HuH-7 (cell line): ENCODE data around the gene RAC3.

ENCODE experiments used
- DNase-seq: peaks from one replicate; pipeline ENCODE4 v3.0.0; 2011; ENCODE audit warnings: low spot score

Gene RAC3

DNA sequence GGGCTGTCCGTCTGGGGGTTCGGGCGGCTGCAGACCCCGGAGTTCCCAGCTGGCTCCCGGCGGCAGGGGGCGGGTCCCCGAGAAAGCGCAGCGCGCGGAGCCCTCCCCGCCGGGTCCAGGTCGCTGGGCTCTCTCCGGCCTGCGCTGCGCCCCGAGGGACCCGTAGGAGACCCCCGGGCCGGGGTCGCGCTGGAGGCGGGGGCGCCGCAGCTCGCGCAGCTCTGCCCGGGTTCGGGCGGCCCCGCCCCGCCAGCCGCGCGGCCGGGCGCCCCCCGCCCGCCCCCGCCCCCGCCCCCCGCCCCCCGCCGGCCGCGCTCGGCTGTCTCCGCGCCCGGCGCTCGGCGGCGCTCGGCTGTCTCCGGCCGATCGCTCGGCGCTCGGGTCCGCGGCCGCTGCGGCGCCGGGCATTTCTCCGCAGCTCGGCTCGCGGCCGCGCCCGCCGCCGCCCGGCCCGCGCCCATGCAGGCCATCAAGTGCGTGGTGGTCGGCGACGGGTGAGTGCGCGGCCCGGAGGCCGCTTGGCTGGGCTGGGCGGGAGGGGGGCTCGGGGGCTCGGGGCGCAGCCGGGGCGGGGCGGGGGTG is at the start of gene RAC3:
TSS of gene RAC3 (plus strand) at position 376 of the 582 bp plus-strand sequence. CDS start at position 460, 84 bp downstream.
- DNase-seq: peak; percentile 53

DNA sequence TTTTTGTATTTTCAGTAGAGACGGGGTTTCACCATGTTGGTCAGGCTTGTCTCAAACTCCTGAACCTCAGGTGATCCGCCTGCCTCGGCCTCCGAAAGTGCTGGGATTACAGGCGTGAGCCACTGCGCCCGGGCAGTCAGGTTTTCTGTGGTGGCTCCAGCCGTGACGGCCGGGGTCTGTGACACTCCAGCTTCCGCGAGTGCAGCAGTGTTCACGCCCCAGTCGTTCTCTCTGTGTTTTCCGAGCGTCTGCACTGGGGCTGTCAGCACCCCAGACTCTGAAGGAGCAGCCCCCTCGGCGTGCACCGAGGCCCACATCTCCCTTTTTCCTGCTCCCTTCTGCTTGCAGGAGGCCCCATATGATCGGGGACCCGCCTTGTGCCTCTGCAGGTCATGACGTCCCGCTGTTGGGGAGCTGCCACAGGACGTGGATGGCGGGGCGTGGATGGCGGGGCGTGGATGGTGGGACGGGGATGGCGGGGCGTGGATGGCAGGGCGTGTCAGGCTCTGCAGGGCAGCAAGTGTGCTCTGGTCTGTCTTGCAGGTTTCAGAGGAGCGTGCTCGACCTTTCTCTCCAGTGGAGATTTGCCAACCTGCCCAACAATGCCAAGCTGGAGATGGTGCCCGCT is 48.4 kb upstream of the RAC3 start:
- no peak for DNase-seq

DNA sequence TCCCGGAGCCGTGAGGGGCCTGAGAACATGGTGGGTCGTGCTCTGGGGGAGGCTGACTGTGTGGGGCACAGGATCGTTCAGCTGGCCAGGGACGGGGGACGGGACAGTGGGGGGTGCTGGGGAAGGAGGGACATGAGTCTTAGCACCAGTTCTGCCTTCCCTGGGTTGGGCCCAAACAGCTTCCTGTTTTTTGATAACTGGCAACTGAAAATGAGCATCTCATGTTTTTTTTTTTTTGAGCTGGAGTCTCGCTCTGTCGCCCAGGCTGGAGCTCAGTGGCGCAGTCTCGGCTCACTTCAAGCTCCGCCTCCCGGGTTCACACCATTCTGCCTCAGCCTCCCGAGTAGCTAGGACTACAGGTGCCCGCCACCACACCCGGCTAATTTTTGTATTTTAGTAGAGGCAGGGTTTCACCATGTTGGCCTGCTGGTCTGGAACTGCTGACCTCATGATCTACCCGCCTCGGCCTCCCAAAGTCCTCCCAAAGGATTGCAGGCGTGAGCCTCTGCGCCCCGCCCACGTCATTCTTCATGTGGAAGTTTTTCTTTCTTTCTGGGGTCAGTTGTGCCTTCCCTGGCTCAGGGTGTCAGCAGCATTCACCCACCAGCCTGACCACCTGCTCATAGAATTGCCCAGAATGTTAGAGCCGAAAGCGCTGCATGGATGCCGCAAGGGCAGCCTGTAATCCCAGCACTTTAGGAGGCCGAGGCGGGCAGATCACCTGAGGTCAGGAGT is 47.7 kb upstream of the RAC3 start:
- no peak for DNase-seq

DNA sequence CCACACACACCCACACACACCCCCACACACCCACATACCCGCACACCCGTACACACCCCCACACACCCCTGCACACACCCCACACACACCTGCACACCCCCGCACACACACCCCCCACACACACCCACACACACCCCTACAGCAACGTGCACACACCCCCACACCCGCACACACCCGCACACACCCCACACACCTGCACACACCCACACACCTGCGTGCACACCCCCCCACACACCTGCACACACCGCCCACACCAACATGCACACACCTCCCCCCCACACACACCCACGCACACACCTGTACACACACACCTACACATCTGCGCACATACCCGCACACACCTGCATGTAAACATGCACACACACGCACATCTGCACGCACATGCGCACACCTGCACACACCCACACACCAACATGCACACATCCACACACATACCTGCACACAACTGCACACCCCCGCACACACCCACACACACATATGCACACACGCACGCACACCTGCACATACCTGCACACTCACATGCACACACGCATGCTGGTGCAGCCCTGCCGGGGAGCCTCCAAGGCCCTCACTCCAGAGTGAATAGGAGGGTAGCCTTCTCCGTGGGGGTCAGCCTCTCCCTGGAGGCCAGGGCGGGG is 46.6 kb upstream of the RAC3 start:
- no peak for DNase-seq

DNA sequence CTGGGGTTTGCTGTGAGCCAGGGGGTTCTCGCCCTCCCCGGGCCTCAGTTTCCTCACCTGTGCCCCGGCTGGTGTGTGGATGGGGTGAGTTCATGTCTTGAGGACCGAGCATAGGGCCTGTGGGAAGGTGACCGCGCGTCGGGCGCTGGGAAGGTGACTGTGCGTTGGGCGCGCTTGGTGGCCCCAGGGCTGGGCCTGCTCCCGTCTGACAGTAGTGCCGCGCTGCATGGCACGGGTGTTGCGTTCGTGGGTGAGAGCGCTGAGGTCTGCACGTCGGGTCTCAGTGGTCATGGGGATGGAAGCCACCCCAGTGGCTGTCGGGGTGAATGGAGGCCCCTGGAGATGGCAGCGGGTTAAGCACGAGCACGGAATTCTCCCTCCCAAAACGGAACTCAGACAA is 44.9 kb upstream of the RAC3 start:
- DNase-seq: no peak

DNA sequence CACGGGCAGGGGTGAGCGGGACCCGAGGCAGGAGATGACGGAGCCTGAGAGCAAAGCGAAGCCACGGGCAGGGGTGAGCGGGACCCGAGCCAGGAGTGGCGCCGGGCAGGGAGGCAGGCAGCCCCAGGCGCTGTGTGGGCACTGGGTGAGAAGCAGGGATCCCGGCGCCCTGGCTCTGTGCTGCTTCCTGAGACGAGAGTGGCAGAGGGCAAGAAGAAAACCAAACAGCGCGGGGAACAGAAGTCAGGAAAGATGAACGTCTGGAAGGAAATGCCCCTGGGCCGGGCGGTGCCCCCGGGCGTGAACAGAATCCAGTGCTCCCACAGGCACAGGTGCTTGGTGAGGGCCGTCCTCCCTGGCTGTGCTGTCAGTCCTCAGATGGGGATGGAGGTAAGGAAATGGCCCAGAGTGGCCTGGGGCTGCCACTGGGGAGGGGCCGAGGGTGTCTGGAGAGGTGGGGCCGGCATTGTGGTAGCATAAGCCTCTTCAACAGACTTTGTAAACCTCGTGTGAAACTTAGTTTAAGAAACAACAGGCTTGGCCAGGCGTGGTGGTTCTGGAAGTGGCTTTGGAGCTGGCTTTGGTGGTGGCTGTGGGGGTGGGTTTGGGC is 44.2 kb upstream of the RAC3 start:
- no peak for DNase-seq

DNA sequence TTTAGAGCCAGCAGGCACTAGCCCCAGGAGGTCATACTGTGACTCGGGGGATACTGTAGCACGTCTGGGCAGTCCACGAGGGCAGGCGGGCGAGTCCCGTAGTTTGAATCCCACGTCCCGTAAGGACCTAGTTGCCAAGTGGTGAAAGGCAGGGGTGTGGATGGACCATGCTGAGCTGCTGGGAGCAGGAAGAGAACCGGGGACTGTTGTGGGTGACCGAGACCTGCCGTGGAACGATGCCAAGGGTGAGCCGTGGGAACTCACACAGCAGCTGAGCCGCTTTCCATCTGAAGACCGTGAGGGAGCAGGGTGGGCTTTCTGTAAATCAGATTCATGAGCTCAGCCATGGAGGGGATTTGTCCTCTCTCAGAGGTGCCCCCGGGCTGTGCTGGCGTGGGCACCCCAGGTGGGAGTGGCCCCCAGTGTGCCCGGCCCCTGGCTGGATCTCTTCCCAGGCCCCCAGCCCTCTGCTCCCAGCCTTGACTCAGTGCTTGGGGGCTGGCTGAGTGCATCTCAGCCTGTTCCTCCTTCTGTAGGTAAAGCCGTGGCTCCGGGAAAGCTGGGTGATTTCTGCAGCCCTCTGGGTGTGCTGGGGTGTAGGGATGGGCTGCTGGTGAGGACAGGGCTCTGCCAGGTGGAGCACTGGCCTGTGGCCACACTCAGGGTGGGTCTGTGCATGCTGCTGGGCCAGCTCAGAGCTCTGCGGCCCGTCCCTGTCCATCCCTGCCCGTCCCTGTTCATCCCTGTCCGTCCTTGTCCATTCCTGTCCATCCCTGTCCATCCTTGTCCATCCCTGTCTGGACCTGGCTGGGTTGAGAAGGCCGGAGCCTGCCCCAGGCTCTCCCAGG is 40.4 kb upstream of the RAC3 start:
- DNase-seq: no peak

DNA sequence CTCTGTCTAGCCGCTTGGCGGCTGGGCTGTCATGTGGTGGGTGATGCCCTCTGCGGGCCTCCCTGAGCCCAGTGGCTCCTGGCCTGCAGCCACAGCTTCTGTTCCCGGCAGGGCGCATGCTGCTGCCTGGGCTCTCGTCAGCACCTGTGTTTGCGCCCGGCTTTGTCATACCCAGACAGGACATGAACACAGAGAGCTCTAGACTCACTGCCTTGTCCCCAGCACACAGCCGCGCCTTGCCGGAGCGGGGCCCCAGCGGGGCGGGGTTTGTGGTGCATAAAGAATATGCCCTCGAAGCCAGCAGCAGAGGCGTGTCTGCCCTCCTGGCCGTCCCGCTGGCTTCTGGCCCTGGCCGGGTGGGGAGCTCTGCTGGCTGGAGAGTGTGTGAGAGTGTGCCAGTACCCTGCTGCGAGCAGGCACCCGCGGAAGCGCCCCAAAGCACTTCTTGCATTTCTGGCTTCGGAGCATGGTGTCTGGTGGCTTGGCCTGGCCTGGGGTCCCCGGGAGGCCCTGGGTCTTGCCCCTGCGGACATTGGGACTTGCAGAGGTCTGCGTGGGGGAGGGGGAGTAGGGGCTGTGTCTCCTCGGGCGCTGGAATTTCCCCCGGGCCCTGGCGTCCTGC is 39.7 kb upstream of the RAC3 start:
- DNase-seq: peak; percentile 86

DNA sequence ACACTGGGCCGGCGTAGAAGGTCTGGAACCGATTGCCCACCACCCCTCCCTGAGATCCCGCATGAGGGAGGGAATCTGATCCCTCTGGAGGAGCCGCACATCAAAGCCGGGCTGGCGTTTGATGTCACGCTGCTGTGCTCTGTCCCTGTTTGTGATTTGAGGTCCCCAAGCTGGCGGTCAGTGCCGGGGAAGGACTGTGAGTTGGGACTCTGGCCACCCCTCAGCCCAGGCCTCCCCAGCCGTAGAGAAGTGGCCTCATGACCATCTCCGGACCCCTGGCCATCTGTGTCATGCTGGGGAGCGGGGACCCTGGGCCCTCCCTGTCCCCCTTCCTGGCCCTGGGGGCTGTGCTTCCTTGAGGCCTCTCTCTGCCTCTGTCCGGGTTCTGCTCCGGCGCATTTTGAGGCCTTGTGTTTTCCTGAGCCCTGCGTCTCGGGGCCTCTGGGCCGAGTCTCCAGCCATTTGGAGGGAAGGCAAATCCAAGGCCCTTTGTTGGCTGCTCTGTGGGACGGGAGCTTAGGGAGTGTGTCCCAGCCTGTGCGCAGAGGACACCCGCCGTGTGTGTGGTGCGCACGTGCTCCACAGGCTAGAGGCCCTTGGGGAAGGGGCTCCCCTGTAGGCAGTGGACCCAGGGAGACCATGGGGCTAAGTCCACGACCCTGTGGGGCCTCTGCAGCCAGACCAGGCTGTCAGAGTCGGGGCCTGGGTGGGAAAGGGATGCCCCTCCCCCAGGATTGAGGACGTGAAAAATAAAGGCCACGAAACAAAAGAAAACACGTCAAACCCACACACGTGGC is 39.0 kb upstream of the RAC3 start:
- no peak for DNase-seq

DNA sequence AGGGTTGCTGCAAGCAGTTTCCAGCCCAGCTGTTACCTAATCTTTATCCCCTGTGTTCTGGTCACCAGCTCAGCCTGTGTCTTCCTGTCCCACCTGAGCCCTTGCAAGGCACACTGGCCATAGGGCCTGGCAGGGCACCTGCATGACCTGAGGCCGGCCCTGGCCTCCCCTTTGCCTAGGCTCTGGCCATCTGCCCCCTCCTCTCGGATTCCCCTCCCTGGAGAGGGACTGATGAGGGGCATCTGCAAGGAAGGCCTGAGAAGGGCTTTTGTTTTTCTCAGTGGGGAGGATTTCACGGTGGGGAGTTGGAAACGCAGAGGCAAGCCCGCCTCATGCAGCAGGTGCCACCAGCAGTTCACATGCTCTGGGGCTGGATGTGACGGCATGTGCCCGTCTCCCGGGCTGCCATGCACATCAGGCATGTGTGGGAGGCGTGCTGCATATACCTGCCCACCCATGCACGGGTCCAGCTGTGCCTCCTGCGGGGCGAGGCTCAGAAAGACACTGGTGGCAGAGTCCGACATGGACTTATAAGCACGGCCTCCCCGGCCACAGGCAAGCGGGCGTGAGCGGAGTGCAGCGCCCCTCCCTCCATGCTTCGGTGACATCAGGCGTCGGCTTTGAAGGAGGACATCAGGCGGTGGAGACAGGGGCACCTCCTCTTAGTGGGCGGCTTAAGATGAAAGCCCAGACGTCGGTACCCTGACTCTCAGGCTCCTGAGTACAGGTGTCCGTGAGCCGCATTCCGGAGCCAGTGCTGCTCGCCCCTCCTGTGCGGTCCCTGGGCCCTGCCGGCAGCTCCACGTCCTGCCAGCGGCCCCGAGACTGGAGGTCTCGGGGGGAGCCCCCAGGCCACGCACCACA is 37.5 kb upstream of the RAC3 start:
- no peak for DNase-seq

DNA sequence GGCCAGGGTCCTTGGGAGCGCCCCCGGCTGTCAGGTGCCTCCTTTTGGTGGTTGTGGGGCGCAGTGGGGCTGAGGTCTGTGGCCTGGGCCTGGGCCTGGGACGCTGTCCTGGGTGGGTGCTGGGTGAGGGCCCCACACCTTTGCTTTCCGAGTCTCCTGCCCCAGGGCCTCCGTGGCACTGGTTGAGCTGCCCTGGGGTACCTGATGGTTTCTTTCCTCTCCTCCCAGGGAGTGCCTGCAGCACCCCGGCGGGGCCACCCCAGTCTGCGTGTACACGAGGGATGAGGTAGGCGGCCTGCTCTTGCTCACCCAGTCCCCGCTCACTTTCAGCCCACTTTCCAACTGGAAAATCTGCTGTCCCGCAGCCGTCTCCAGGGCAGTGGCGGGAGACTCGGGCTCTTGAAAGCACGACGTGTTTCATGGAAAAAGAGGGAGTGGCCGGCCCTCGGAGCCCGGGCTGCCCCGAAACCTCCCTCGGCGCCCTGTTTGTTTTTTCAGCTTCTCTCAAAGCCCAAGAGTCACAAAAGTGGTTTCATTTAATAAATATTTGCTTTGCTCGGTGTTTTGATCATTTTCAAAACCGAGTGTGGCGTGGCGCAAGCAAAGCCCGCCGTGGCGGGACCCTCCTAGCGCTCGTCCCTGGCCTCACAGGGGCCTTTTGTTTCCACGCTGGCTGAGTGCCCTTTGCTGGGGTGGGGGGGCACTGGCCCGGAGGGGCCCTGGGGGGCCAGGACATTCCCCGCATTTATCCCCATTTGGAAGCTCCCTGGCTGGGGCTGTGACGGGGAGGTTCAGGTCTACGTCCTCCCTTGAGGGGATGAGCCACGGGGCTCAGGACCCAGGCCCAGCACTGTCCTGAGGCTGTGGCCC is 36.6 kb upstream of the RAC3 start:
- no peak for DNase-seq

DNA sequence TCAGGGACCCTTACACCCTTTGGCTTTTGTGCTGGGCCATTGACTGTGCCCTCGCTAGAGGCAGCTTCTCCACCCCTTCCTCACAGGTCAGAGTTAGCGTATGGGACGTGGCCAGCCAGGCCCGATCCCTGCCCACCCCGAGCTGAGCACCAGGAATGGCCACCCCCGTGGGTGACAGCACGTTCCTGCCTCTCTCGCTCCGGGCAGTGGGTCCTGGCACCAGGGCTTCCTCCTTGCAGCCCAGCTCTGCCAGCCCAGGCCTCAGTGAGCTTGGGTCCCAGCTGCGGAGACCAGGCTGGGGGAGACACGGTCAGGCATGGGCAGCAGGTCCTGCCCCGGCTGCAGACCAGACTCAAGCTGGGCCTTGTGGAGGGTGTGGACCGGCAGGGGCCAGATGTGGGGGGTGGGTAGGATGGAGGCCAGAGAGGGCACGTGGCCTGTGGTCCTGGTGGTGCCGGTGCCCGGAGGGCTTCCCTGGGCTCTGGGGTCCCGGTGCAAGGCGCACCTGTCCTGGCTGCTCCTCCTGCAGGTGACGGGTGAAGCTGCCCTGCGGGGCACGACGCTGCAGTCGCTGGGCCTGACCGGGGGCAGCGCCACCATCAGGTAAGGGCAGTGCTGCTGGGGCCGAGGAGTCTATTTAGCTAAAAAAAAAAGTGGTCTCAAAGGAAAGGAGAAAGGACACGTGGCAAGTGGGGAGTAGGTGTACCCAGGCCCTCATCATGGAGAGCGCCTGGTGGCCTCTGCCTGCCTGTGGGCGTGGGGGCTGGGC is 35.8 kb upstream of the RAC3 start:
- DNase-seq: no peak

DNA sequence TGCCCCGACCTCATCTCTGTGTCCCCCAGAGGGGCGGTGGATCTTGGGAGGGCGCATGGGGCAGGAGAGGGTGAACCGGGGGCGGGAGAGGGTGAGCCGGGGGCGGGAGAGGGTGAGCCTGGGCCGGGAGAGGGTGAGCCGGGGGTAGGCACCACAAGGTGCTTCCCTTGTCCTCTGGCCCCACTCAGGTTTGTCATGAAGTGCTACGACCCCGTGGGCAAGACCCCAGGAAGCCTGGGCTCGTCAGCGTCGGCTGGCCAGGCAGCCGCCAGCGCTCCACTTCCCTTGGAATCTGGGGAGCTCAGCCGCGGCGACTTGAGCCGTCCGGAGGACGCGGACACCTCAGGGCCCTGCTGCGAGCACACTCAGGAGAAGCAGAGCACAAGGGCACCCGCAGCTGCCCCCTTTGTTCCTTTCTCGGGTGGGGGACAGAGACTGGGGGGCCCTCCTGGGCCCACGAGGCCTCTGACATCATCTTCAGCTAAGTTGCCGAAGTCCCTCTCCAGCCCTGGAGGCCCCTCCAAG is 35.2 kb upstream of the RAC3 start:
- no peak for DNase-seq

DNA sequence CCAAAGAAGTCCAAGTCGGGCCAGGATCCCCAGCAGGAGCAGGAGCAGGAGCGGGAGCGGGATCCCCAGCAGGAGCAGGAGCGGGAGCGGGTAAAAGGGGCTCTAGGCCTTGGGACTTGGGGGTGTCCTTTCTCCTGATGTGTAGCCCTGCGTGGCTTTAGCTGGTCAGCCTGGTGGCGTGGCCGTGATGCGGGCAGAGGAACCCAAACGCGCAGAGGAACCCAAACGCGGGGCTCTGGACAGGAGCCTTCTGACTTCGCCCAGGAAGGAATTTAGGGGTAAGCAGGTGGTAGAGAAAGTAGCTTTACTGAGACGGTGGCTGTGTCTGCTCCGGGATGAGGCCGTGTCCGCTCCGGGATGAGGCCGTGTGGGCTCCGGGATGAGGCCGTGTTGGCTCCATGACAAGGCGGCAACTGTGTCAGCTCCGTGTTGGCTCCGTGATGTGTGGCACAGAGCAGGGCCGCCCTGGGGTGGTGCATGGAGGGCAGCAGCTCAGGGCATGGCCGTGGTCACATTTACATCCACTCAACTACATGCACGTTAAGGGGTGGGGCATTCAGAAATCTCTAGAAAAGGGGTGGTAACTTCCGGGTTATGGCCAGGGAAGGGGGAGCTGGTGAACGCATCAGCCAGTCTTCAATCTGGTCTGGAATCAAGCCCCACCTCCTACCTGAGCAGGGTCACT is 34.6 kb upstream of the RAC3 start:
- DNase-seq: no peak

DNA sequence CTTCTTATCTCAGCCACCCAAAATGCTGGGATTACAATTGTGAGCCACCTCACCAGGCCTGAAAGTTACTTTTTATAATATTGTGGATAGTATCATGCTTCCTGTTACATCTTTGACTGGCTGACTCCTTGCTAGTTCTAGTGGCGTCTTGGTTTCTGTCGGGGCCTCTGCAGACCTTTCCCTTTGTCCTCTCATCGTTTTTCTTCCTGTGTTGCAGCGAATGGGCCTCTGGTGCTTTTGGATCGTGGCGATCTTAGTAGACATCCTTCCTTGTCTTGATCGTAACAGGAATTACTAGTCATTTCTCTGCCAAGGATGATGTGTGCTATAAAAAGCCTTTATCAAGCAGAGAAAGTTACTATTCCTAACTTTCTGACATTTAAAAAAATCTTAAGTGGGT is 33.3 kb upstream of the RAC3 start:
- DNase-seq: no peak

DNA sequence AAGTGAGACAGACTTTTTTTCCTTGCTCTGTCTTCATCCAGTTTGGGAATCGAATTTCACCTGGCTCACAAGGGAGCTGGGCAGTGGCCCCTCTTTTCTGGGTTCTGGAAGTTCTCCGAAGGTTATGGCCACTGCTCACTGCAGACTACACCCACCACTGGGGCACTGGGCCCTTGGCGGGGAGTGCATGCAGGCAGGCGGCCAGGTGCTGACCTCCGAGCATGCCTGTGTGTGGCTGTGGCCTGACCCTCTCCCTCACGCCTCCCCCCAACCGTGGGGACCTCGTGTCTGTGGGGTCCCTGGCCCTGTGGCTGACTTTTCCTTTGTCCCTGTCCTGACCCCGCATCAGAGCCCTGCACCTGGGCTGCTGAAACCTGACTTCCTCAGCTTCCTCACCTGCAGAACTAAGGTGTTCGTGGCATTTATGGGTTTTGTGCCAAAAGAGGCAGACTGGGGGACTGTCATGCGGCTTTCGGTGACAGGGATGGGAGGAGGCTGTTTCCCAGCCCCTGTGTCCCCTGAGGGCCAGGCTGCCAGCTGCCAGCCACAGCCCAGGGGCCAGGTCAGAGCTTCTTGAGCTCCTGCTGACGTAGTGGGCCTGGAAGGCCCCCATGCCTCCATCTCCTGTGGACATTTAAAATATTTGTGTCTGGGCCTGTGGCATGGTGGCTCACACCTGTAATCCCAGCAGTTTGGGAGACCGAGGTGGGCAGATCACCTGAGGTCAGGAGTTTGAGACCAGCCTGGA is 32.6 kb upstream of the RAC3 start:
- no peak for DNase-seq
